ENCODE results near the gene CADM1.

CADM1 gene

DNA sequence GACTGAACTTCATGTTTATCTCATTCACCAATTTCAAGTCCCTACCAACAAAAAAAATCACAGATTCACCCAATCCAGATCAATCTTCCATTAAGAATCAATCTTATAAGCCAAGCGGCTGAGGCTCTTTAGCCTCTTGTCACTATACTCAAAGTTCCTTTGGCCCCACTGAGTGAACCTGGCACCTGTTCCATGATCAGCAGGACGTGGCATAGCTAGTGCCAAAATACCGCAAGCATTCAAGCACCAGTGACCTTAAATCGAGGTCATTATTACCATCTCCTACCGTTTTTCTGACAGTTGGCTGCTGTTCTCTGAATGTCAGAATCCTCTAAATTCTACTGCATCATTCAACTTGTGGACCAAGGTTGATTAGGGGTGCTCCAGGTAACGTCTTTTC, 141.2 kb downstream of the CADM1 start:
- no peak overlapping the region for H3K4me2 ChIP-seq (ENCODE audit: insufficient read depth, low read length)
- TF ChIP-seq, protein P1, sequence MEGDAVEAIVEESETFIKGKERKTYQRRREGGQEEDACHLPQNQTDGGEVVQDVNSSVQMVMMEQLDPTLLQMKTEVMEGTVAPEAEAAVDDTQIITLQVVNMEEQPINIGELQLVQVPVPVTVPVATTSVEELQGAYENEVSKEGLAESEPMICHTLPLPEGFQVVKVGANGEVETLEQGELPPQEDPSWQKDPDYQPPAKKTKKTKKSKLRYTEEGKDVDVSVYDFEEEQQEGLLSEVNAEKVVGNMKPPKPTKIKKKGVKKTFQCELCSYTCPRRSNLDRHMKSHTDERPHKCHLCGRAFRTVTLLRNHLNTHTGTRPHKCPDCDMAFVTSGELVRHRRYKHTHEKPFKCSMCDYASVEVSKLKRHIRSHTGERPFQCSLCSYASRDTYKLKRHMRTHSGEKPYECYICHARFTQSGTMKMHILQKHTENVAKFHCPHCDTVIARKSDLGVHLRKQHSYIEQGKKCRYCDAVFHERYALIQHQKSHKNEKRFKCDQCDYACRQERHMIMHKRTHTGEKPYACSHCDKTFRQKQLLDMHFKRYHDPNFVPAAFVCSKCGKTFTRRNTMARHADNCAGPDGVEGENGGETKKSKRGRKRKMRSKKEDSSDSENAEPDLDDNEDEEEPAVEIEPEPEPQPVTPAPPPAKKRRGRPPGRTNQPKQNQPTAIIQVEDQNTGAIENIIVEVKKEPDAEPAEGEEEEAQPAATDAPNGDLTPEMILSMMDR (IDR thresholded peaks at IDR 0.05; ENCODE audit: borderline replicate concordance, extremely low read depth, low read length, poor library complexity, severe bottlenecking) = no peak
- no peak for TF ChIP-seq EZH2 (IDR thresholded peaks at IDR 0.05; ENCODE audit: borderline replicate concordance, low read depth, low read length, severe bottlenecking)
- H3K36me3 ChIP-seq (ENCODE audit: insufficient read depth, low read length) = no peaks in the 10 kb centered on the region
- no peaks in the 10 kb centered on the region for H3K9me3 ChIP-seq (ENCODE audit: insufficient read depth, low read length, severe bottlenecking)
- ATAC-seq (ENCODE audit: insufficient read depth, low read depth) (no peak), DNase-seq (no peak)
- H3K4me3 ChIP-seq (ENCODE audit: low read depth in 1 of 2, low read length in 2 of 2) = no peak overlapping the region
- no peaks in the 10 kb centered on the region for H4K20me1 ChIP-seq (ENCODE audit: insufficient read depth, low read length)
- H3K4me1 ChIP-seq (ENCODE audit: insufficient read depth, low read length) = no peaks in the 10 kb centered on the region
- H2AFZ ChIP-seq (ENCODE audit: low read depth, low read length) = no peak overlapping the region
- no peak overlapping the region for H3K9ac ChIP-seq (ENCODE audit: low read depth, low read length)
- H3K27me3 ChIP-seq (ENCODE audit: insufficient read depth, low read length, poor library complexity) = no peaks in the 10 kb centered on the region
- H3K27ac ChIP-seq (ENCODE audit: low read length) = no peak overlapping the region
- no peaks in the 10 kb centered on the region for H3K79me2 ChIP-seq (ENCODE audit: insufficient read depth, low read length)

DNA sequence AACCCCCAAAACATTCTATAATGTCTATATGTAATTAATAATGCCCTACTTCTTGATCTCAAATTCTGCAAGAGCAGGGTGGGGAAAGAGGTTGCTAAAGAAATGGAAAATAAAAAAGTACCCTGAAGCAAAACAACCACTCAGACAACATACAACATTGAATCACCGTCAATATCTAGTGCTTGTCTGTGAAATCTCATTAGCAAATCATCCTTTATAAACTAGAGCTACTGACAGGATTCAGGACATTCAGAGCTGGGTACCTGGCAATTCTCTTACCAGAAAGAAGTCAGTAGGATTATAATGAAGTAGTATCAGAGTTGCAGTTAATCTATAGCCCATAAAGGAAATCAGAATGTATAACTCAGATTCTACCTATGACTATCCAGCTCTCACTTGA, 143.2 kb downstream of the CADM1 start:
- no peak overlapping the region for H3K27ac ChIP-seq (ENCODE audit: low read length)

DNA sequence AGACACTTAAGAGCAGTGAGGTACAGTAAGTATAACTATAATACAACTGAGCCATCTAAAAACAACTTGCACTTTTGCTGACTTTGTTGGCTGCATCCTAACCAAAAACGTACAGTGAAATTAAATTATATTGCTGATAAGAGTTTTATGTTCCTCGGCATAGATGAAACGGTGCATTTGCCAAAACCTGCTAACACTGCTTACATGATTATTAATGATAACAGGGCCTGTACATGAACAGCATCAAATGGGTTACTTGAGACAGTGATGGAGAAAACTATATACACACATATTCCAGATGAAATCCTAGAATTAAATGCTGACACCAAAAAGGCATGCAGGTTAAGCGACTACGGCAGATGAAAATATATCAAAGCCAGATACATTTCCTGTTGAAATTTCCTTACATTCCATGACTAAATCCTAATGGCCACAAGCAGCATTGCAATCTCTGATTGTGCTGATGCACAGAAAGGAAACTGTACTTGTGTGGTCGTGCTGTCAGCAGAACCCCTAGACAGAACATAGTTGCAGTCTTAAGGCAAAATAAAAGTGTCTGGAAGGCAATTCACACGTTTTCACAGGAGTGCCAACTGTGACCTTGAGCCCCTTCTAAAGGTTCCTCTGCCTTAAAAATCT, 143.9 kb downstream of the CADM1 start:
- Histone ChIP-seq H3K27me3 (ENCODE audit: insufficient read depth, low read length, poor library complexity) (no peaks in the 10 kb centered on the region), H3K9ac (ENCODE audit: low read depth, low read length) (no peak overlapping the region), H2AFZ (ENCODE audit: low read depth, low read length) (no peak overlapping the region), H3K4me1 (ENCODE audit: insufficient read depth, low read length) (no peaks in the 10 kb centered on the region), H3K4me3 (ENCODE audit: low read depth in 1 of 2, low read length in 2 of 2) (no peak overlapping the region), H3K27ac (ENCODE audit: low read length) (no peak overlapping the region), H4K20me1 (ENCODE audit: insufficient read depth, low read length) (no peaks in the 10 kb centered on the region), H3K79me2 (ENCODE audit: insufficient read depth, low read length) (no peaks in the 10 kb centered on the region), H3K36me3 (ENCODE audit: insufficient read depth, low read length) (no peaks in the 10 kb centered on the region), H3K9me3 (ENCODE audit: insufficient read depth, low read length, severe bottlenecking) (no peaks in the 10 kb centered on the region), H3K4me2 (ENCODE audit: insufficient read depth, low read length) (no peak overlapping the region)
- ATAC-seq (ENCODE audit: insufficient read depth, low read depth) = no peak
- no peak for TF ChIP-seq EZH2 (IDR thresholded peaks at IDR 0.05; ENCODE audit: borderline replicate concordance, low read depth, low read length, severe bottlenecking)
- TF ChIP-seq, protein P1 (IDR thresholded peaks at IDR 0.05; ENCODE audit: borderline replicate concordance, extremely low read depth, low read length, poor library complexity, severe bottlenecking) = no peak
- DNase-seq = no peak

More for the DNA sequence above, 143.2 kb downstream of the CADM1 start:
- H3K4me3 ChIP-seq (ENCODE audit: low read depth in 1 of 2, low read length in 2 of 2) = no peak overlapping the region
- H2AFZ ChIP-seq (ENCODE audit: low read depth, low read length) = no peak overlapping the region
- H3K9me3 ChIP-seq (ENCODE audit: insufficient read depth, low read length, severe bottlenecking) = no peaks in the 10 kb centered on the region
- no peaks in the 10 kb centered on the region for H3K4me1 ChIP-seq (ENCODE audit: insufficient read depth, low read length)
- H4K20me1 ChIP-seq (ENCODE audit: insufficient read depth, low read length) = no peaks in the 10 kb centered on the region
- H3K27me3 ChIP-seq (ENCODE audit: insufficient read depth, low read length, poor library complexity) = no peaks in the 10 kb centered on the region
- no peaks in the 10 kb centered on the region for H3K79me2 ChIP-seq (ENCODE audit: insufficient read depth, low read length)
- no peak for DNase-seq
- no peak for ATAC-seq (ENCODE audit: insufficient read depth, low read depth)
- no peaks in the 10 kb centered on the region for H3K36me3 ChIP-seq (ENCODE audit: insufficient read depth, low read length)
- TF ChIP-seq, protein P1 (IDR thresholded peaks at IDR 0.05; ENCODE audit: borderline replicate concordance, extremely low read depth, low read length, poor library complexity, severe bottlenecking) = no peak
- TF ChIP-seq EZH2 (IDR thresholded peaks at IDR 0.05; ENCODE audit: borderline replicate concordance, low read depth, low read length, severe bottlenecking) = no peak
- H3K9ac ChIP-seq (ENCODE audit: low read depth, low read length) = no peak overlapping the region
- H3K4me2 ChIP-seq (ENCODE audit: insufficient read depth, low read length) = no peak overlapping the region

Measured in DND-41 (cell line).